Mucosa of descending colon (tissue), 3 donors: Measurements from ENCODE around the gene FOXA1. TPM values are rescaled to one million over a fixed set of nuclear protein-coding genes. Genes with fewer than 3 reads are reported as not detected.

ENCODE experiments used
- ATAC-seq: fragments of 200-7000 bp; cut with Tn5 transposase; one replicate; pipeline ENCODE4 v1.9.1; 2020; ENCODE audit warnings: mild to moderate bottlenecking, moderate library complexity
- DNase-seq, 3 donors: peaks; one replicate each; pipeline ENCODE4 v3.0.0-alpha.2; 2020
- H3K36me3 ChIP-seq: fragments of 200-600 bp; one replicate; pipeline ENCODE4 v1.8.0; 2021; ENCODE audit warnings: low read depth, mild to moderate bottlenecking
- H3K4me1 ChIP-seq: fragments of 200-600 bp; one replicate; pipeline ENCODE4 v1.8.0; 2021; ENCODE audit warnings: low read depth, mild to moderate bottlenecking
- H3K4me3 ChIP-seq: fragments of 200-600 bp; one replicate; pipeline ENCODE4 v1.8.0; 2021; ENCODE audit warnings: mild to moderate bottlenecking
- H3K9me3 ChIP-seq: fragments of 200-600 bp; one replicate; pipeline ENCODE4 v1.8.0; 2021; ENCODE audit warnings: mild to moderate bottlenecking
- intact Hi-C, 2 donors: fragments of 100-400 bp; cut with DNase I in 1 of 2; cut with micrococcal nuclease in 1 of 2; formaldehyde crosslinking; loops; one replicate each; pipeline versions ENCODE4 v1.11.0 to v1.11.1; 2022; cut with DNase I, micrococcal nuclease
- total RNA-seq, 3 donors: library from RNA; stranded (reverse); fragmentation: NEBNext Ultra II Directional in 2 of 3; extraction: Animal tissue kit (Norgen Biotek cat#: 25700) in 2 of 3; gene quantifications; one replicate each; pipeline versions ENCODE4 v1.2.1 to v1.2.4, GENCODE V29; 2021 to 2023
- TF ChIP-seq, protein P1 (sequence below): fragments of 200-600 bp; IDR thresholded peaks from one replicate; pipeline ENCODE4 v1.8.0; 2022; ENCODE audit warnings: antibody characterized with exemption, mild to moderate bottlenecking
- donor health status: DM: no; HTN: no; CAD: no; lungs with moderate emphysema.
- donor health status: DM: no; HTN: no; CAD: no.
- donor health status: DM: no; HTN: yes; CAD: no.

The FOXA1 gene
- total RNA-seq, 3 donors from 2014 or later: 21.1 to 73.3 (median 64.5) TPM

DNA sequence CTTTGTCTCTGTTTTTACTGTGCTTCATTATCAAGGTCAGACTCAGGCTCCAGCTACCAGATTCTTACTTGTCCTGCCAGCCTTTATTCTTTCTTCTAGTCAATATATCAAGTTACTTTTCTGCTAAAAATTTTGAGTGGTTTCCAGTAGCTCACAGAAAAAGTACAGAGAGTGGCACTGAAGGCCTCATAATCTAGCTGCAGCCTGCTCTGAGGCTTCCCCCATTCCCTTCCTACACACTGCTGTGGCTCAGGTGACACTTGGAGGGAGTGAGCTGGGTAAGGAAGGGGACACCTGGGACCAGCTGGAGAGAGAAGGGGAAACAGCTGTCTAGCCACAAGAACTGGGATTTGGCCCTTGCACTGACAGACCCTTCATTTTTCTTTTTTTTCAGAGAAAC is 25.8 kb upstream of the FOXA1 start:
- intact Hi-C loops: no loop called here
- DNase-seq (no peak), ATAC-seq (no peak)
- TF ChIP-seq, protein P1, sequence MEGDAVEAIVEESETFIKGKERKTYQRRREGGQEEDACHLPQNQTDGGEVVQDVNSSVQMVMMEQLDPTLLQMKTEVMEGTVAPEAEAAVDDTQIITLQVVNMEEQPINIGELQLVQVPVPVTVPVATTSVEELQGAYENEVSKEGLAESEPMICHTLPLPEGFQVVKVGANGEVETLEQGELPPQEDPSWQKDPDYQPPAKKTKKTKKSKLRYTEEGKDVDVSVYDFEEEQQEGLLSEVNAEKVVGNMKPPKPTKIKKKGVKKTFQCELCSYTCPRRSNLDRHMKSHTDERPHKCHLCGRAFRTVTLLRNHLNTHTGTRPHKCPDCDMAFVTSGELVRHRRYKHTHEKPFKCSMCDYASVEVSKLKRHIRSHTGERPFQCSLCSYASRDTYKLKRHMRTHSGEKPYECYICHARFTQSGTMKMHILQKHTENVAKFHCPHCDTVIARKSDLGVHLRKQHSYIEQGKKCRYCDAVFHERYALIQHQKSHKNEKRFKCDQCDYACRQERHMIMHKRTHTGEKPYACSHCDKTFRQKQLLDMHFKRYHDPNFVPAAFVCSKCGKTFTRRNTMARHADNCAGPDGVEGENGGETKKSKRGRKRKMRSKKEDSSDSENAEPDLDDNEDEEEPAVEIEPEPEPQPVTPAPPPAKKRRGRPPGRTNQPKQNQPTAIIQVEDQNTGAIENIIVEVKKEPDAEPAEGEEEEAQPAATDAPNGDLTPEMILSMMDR: no peak
- H3K9me3 ChIP-seq: peaks cover 7% of the 10 kb centered on the region
- no peak overlapping the region for H3K4me3 ChIP-seq
- no peaks in the 10 kb centered on the region for H3K36me3 ChIP-seq
- H3K4me1 ChIP-seq: no peaks in the 10 kb centered on the region

DNA sequence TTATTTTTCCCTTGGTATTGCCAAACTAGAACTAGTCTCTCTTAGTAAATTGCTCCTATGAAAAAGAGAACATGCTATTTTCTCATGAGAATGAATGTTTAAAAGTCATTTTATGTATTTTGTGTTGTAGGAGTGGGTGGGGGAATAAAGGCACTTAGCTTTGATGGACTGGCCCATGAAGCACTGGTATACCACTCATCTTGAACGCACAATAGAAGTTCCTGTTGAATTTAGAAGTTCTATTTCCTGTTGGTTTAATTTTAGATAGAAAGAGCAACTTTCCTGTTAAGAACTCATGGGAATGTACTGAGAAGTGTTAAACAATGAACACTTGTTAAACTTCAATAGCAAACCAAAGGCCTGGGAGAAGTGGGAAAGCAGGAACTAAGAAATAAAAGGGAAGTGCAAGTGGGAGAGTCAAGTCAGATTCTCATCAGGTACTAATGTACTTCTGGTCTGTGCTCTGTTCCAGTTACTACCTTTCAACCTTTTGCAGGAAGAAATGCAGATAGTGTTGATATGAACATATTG is 23.5 kb upstream of the FOXA1 start:
- no peak for DNase-seq
- TF ChIP-seq, protein P1: no peak
- intact Hi-C loops: loop anchor here in 1 of 2 donors (5.0 kb wide), 1 partner anchor 514 kb away; no protein-coding TSS in a partner anchor

DNA sequence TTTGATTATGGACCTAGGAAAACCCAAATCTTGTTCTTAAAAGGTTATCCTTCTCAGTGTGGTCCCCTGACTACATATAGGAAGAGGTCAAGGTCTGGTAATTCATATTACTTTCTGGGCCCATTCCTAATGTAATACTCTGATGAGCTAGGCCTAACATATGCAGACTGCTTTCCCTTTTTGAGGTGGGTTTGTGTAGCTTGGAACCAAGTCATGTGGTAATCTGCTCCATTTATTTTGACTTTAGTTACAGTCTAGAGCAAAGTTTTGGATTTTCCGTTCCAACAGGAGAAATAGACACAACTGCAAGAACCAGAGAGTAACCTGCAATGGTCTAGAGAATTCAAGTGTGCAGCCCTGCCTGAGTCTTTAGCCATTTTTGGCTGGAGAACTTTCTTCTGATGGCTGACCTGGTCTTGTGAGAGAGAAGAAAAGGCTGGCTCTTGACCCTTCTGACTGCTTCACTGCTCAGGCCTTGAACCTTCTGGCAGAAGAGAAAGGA is 22.9 kb upstream of the FOXA1 start:
- Histone ChIP-seq H3K9me3 (peaks cover 25% of the 10 kb centered on the region), H3K4me1 (no peaks in the 10 kb centered on the region), H3K36me3 (no peaks in the 10 kb centered on the region), H3K4me3 (no peak overlapping the region)
- TF ChIP-seq, protein P1: no peak
- intact Hi-C loops: loop anchor here in 1 of 2 donors (5.0 kb wide), 1 partner anchor 514 kb away; no protein-coding TSS in a partner anchor
- ATAC-seq (no peak), DNase-seq (no peak)

More for the DNA sequence above, 23.5 kb upstream of the FOXA1 start:
- ATAC-seq: peak; percentile 50
- Histone ChIP-seq H3K9me3 (peaks cover 25% of the 10 kb centered on the region), H3K4me1 (no peaks in the 10 kb centered on the region), H3K36me3 (no peaks in the 10 kb centered on the region), H3K4me3 (no peak overlapping the region)

DNA sequence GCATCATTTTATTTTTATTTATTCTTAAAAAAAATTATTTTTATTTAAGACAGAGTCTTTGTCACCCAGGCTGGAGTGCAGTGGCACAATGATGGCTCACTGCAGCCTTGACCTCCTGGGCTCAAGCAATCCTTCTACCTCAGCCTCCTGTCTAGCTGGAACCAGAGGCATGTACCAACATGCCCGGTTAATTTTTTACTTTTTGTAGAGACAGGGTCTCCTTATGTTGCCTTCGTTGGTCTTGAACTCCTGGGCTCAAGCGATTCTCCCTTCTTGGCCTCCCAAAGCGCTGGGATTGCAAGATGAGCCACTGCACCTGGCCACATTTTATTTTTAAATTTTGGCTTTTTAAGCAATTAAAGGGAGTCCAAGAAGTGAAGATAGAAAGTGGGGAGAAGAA is 21.8 kb upstream of the FOXA1 start:
- Histone ChIP-seq H3K36me3 (no peaks in the 10 kb centered on the region), H3K9me3 (peaks cover 28% of the 10 kb centered on the region), H3K4me1 (no peaks in the 10 kb centered on the region), H3K4me3 (no peak overlapping the region)
- DNase-seq: no peak
- ATAC-seq: no peak
- TF ChIP-seq, protein P1: no peak
- intact Hi-C loops: loop anchor here in 1 of 2 donors (5.0 kb wide), 1 partner anchor 515 kb away; no protein-coding TSS in a partner anchor

DNA sequence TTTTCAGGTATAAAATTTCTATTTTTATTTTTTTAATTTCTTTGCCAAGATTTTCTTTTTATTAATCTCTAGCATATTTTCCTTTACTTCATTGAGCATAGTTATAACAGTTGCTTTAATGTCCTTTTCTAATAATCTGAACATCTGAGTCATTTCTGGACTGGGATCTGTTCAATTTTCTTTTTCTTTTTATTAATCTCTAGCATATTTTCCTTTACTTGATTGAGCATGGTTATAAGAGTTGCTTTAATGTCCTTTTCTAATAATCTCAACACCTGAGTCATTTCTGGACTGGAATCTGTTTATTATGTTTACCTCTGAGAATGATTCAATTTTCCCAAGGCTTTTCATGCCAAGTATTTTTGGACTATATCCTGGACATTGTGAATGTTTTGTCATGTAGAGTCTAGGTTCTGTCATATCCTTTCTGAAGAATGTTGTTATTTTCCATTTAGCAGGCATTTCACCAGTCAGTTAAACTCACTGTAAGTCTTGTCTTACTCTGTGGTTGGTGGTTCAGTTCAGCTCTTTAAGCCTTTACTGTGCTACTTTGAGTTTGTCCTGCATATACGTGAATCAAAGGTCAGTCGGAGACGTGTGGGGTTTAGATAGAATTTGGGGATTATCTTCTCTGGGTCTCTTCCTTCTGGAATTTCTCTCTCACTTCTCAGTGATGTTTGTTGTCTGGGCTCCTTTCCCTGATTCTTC is 20.7 kb upstream of the FOXA1 start:
- intact Hi-C loops: loop anchor here in 1 of 2 donors (5.0 kb wide), 1 partner anchor 517 kb away; no protein-coding TSS in a partner anchor
- Histone ChIP-seq H3K4me3 (no peak overlapping the region), H3K4me1 (no peaks in the 10 kb centered on the region), H3K36me3 (no peaks in the 10 kb centered on the region), H3K9me3 (peaks cover 28% of the 10 kb centered on the region)
- ATAC-seq (no peak), DNase-seq (no peak)
- TF ChIP-seq, protein P1: no peak
